Measurements from ENCODE around the gene PSMD11. TPM values are rescaled to one million over a fixed set of nuclear protein-coding genes. Genes with fewer than 3 reads are reported as not detected.

The PSMD11 gene
- total RNA-seq, 1 experiment from 2014 or later = 169 TPM

DNA sequence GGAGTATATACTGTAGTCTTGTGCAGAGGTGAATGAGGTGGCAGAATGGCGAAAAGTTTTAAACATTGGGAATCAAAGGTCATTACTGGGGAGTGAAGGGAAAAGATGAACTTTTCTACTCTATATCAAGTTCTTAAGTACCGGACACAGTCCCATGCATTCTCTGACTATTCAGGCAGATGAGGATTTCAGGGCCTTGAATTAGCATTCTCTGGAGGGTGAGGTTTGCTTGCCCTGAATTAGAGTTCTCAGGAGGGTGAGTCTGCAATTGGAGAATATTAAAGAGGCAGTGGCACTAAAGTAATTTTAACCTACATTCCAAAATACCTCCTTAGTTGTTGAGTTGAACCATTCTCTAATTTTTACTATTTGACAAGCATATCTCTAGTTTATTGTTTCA is 9.1 kb downstream of the PSMD11 start:
- Histone ChIP-seq H4K5ac (ENCODE audit: insufficient read length, low read depth, low read length) (no peak overlapping the region), H2BK12ac (ENCODE audit: insufficient read length, low read depth, low read length) (no peak overlapping the region), H2AK5ac (ENCODE audit: insufficient read length, low read length) (no peak overlapping the region), H2BK5ac (ENCODE audit: insufficient read length, low read length) (no peak overlapping the region), H2BK15ac (ENCODE audit: low read depth, low read length) (no peak overlapping the region), H3K4me2 (ENCODE audit: insufficient read depth, insufficient read length, low read length) (no peak overlapping the region), H2AFZ (ENCODE audit: low read length) (no peak overlapping the region), H3K23ac (ENCODE audit: insufficient read length, low read depth, low read length) (no peak overlapping the region), H3K23me2 (ENCODE audit: insufficient read length, low read depth, low read length, poor library complexity, severe bottlenecking) (no peaks in the 10 kb centered on the region), H3K27ac (ENCODE audit: insufficient read length, low read depth, low read length) (no peak overlapping the region), H3K4me1 (ENCODE audit: insufficient read depth, low read length) (no peaks in the 10 kb centered on the region), H3K79me2 (ENCODE audit: insufficient read depth, low read length) (peaks cover under 1% of the 10 kb centered on the region; the same call in 1 of the 2 replicates), H4K8ac (replicated peaks; ENCODE audit: insufficient read length, low read depth, low read length) (no peak overlapping the region), H4K91ac (ENCODE audit: insufficient read length, low read depth, low read length) (no peak overlapping the region), H3K4ac (ENCODE audit: low read depth, low read length) (no peak overlapping the region), H2BK20ac (ENCODE audit: low read depth, low read length, poor library complexity, severe bottlenecking) (no peak overlapping the region), H3K9ac (ENCODE audit: extremely low read depth, insufficient read length, low read length) (no peak overlapping the region), H3K56ac (ENCODE audit: insufficient read length, low read depth, low read length) (no peak overlapping the region), H3K14ac (ENCODE audit: insufficient read depth, low read length) (no peak overlapping the region), H4K20me1 (ENCODE audit: control insufficient read depth, insufficient read depth, insufficient read length) (no peaks in the 10 kb centered on the region), H3K18ac (ENCODE audit: insufficient read length, low read depth, low read length) (no peak overlapping the region), H3K9me3 (ENCODE audit: control insufficient read depth, low read depth, low read length) (no peaks in the 10 kb centered on the region), H2BK120ac (ENCODE audit: low read depth, low read length, poor library complexity, severe bottlenecking) (no peak overlapping the region), H3K27me3 (ENCODE audit: insufficient read depth, low read length) (no peaks in the 10 kb centered on the region), H3K79me1 (ENCODE audit: insufficient read depth, low read depth, low read length, poor library complexity, severe bottlenecking) (peaks cover 11% of the 10 kb centered on the region), H3T11ph (ENCODE audit: low read length) (no peak overlapping the region)
- no CpG with 5 or more reads among the region's 2 CpGs for WGBS (ENCODE audit: extremely low coverage, insufficient read length, low lambda C conversion rate)
- H3K9me3 Mint-ChIP-seq = no peaks in the 10 kb centered on the region
- H3K36me3 Mint-ChIP-seq (ENCODE audit: insufficient read depth in 1 of 3, low read depth in 3 of 3) = peaks cover 59 to 91% (median 84%) of the 10 kb centered on the region in 3 experiments; a peak in 6 of 7 replicates
- no peak overlapping the region for H3K4me3 Mint-ChIP-seq
- H3K27ac Mint-ChIP-seq = no peak overlapping the region
- DNase-seq = no peak
- no peaks in the 10 kb centered on the region for H3K4me1 Mint-ChIP-seq
- no peaks in the 10 kb centered on the region for H3K27me3 Mint-ChIP-seq (ENCODE audit: low read depth)
- TF ChIP-seq, protein P1, sequence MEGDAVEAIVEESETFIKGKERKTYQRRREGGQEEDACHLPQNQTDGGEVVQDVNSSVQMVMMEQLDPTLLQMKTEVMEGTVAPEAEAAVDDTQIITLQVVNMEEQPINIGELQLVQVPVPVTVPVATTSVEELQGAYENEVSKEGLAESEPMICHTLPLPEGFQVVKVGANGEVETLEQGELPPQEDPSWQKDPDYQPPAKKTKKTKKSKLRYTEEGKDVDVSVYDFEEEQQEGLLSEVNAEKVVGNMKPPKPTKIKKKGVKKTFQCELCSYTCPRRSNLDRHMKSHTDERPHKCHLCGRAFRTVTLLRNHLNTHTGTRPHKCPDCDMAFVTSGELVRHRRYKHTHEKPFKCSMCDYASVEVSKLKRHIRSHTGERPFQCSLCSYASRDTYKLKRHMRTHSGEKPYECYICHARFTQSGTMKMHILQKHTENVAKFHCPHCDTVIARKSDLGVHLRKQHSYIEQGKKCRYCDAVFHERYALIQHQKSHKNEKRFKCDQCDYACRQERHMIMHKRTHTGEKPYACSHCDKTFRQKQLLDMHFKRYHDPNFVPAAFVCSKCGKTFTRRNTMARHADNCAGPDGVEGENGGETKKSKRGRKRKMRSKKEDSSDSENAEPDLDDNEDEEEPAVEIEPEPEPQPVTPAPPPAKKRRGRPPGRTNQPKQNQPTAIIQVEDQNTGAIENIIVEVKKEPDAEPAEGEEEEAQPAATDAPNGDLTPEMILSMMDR (conservative IDR thresholded peaks at IDR 0.05) = no peak
